Neural progenitor cell (in vitro differentiated cells): ENCODE data around the gene CRIM1. TPM values are rescaled to one million over a fixed set of nuclear protein-coding genes. Genes with fewer than 3 reads are reported as not detected.

Experiments
- DNase-seq: peaks from one replicate; pipeline ENCODE4 v3.0.0-alpha.2; 2016; ENCODE audit warnings: low spot score
- H2AFZ ChIP-seq: fragments of 200-600 bp; sonication (generic); replicated peaks from 2 replicates; pipeline ENCODE4 v1.6.1; 2016; ENCODE audit warnings: antibody characterized with exemption
- H3F3A ChIP-seq: fragments of 200-600 bp; sonication (generic); 2 replicates; pipeline ENCODE4 v1.6.1; 2016; ENCODE audit warnings: antibody characterized with exemption, low read depth
- H3K27ac ChIP-seq: fragments of 200-600 bp; sonication (generic); 2 replicates; pipeline ENCODE4 v1.5.1; 2016; ENCODE audit warnings: mild to moderate bottlenecking
- H3K27me3 ChIP-seq: fragments of 200-600 bp; sonication (generic); 2 replicates; pipeline ENCODE4 v1.6.1; 2016; ENCODE audit warnings: mild to moderate bottlenecking, moderate library complexity
- H3K36me3 ChIP-seq: fragments of 200-600 bp; sonication (generic); 2 replicates; pipeline ENCODE4 v1.5.1; 2016
- H3K4me1 ChIP-seq: fragments of 200-600 bp; sonication (generic); 2 replicates; pipeline ENCODE4 v1.6.1; 2016; ENCODE audit warnings: mixed run types
- H3K4me2 ChIP-seq: fragments of 200-600 bp; sonication (generic); 2 replicates; pipeline ENCODE4 v1.6.1; 2016
- H3K4me3 ChIP-seq: fragments of 200-600 bp; sonication (generic); 2 replicates; pipeline ENCODE4 v1.5.1; 2016
- H3K79me2 ChIP-seq: fragments of 200-600 bp; sonication (generic); 2 replicates; pipeline ENCODE4 v1.6.1; 2016; ENCODE audit warnings: low read depth
- H3K9ac ChIP-seq: fragments of 200-600 bp; sonication (generic); 2 replicates; pipeline ENCODE4 v1.6.1; 2016
- H3K9me3 ChIP-seq: fragments of 200-600 bp; sonication (generic); 2 replicates; pipeline ENCODE4 v1.5.1; 2016; ENCODE audit warnings: low read depth
- H4K20me1 ChIP-seq: fragments of 200-600 bp; sonication (generic); 2 replicates; pipeline ENCODE4 v1.6.1; 2016; ENCODE audit warnings: low read depth
- H3K27ac Mint-ChIP-seq: 3 replicates; pipeline ENCODE4 v1.8.0; 2021; ENCODE audit warnings: mixed read lengths
- H3K27me3 Mint-ChIP-seq: 2 replicates; pipeline ENCODE4 v1.8.0; 2022; ENCODE audit warnings: low read depth, mild to moderate bottlenecking, inconsistent platforms, moderate library complexity, mixed read lengths; ENCODE audit not compliant: insufficient read depth
- H3K36me3 Mint-ChIP-seq: 3 replicates; pipeline ENCODE4 v1.8.0; 2021; ENCODE audit warnings: mixed read lengths
- H3K4me1 Mint-ChIP-seq: 3 replicates; pipeline ENCODE4 v1.8.0; 2021; ENCODE audit warnings: mixed read lengths
- H3K4me3 Mint-ChIP-seq: 3 replicates; pipeline ENCODE4 v1.8.0; 2021; ENCODE audit warnings: mild to moderate bottlenecking, moderate library complexity, mixed read lengths
- H3K9me3 Mint-ChIP-seq: 3 replicates; pipeline ENCODE4 v1.8.0; 2020; ENCODE audit warnings: mixed read lengths
- CTCF ChIP-seq: fragments of 200-600 bp; sonication (generic); IDR thresholded peaks from 2 replicates; pipeline ENCODE4 v1.5.1; 2017; ENCODE audit warnings: antibody characterized with exemption, mild to moderate bottlenecking
- EZH2 ChIP-seq: fragments of 200-600 bp; sonication (generic); IDR thresholded peaks from 2 replicates; pipeline ENCODE4 v1.6.1; 2017; ENCODE audit warnings: antibody characterized with exemption, mild to moderate bottlenecking, moderate library complexity
- EZH2phosphoT487 ChIP-seq: fragments of 200-600 bp; sonication (generic); IDR thresholded peaks from 2 replicates; pipeline ENCODE4 v1.6.1; 2017; ENCODE audit warnings: antibody characterized with exemption
- total RNA-seq: library from RNA; depleted of rRNA; stranded (reverse); fragments of >200 nt; gene quantifications from 2 replicates; pipeline ENCODE4 v1.2.3, GENCODE V29; 2015; ENCODE audit warnings: low replicate concordance

The CRIM1 gene
- total RNA-seq, 1 donor from 2014 or later = 4.9 TPM

DNA sequence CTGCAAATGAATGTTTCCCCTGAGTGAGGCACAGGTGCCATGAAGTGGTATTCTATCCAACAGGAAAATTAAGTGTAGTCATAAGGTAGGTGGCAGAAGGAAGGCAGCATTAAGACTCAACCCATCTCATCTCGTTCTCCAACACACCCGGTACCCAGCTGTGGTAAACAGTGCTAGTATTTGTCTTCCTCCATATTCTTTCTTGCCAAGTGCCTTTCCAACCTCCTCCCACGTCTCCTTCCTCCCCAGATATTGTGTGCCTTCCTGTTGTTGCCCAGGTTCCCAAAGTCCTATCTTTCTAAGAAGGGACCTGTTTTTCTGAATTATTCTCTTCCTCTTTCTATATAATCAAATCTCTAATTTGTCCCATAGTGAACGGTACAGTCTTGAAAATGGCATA, 83.5 kb downstream of the CRIM1 start:
- Mint-ChIP-seq H3K9me3 (no peaks in the 10 kb centered on the region), H3K27me3 (no peaks in the 10 kb centered on the region), H3K4me3 (no peak overlapping the region), H3K27ac (no peak overlapping the region), H3K36me3 (peaks cover 21% of the 10 kb centered on the region), H3K4me1 (peaks cover 1% of the 10 kb centered on the region)
- no peaks in the 10 kb centered on the region for H3K9me3 ChIP-seq
- H3K27me3 ChIP-seq = no peaks in the 10 kb centered on the region
- no peak for DNase-seq
- no peaks in the 10 kb centered on the region for H4K20me1 ChIP-seq
- no peaks in the 10 kb centered on the region for H3F3A ChIP-seq
- H3K4me1 ChIP-seq = no peaks in the 10 kb centered on the region
- H2AFZ ChIP-seq = no peak overlapping the region
- TF ChIP-seq EZH2phosphoT487 = no peak
- no peak for TF ChIP-seq CTCF
- no peak for TF ChIP-seq EZH2
- no peak overlapping the region for H3K4me2 ChIP-seq
- H3K9ac ChIP-seq = no peak overlapping the region
- no peak overlapping the region for H3K27ac ChIP-seq
- no peaks in the 10 kb centered on the region for H3K36me3 ChIP-seq
- no peak overlapping the region for H3K4me3 ChIP-seq
- no peaks in the 10 kb centered on the region for H3K79me2 ChIP-seq

DNA sequence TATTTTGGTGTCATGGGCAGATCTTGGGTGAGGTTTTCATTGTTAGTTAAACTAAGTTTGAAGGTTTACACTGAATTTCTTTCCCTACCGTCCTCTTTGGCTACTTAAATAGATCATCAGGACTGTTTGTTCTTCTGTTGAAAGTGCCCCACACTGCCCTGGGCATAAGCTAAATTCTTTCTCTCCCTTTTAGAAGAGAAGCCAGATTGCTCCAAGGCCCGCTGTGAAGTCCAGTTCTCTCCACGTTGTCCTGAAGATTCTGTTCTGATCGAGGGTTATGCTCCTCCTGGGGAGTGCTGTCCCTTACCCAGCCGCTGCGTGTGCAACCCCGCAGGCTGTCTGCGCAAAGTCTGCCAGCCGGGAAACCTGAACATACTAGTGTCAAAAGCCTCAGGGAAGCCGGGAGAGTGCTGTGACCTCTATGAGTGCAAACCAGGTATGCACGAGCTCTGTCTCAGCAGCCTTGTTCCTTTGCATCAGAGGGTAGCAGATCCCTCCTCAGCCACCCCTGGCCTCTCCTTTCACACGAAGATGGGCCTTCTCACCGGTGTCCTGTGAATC, 85.6 kb downstream of the CRIM1 start:
- Histone ChIP-seq H3K36me3 (no peaks in the 10 kb centered on the region), H3K9me3 (no peaks in the 10 kb centered on the region), H2AFZ (no peak overlapping the region), H3K27me3 (no peaks in the 10 kb centered on the region), H3K9ac (no peak overlapping the region), H3F3A (no peaks in the 10 kb centered on the region), H3K79me2 (no peaks in the 10 kb centered on the region), H3K4me2 (no peak overlapping the region), H3K4me1 (peaks cover 4% of the 10 kb centered on the region), H3K27ac (no peak overlapping the region), H4K20me1 (no peaks in the 10 kb centered on the region), H3K4me3 (no peak overlapping the region)
- peaks cover 29% of the 10 kb centered on the region for H3K36me3 Mint-ChIP-seq
- DNase-seq = no peak
- peaks cover 18% of the 10 kb centered on the region for H3K4me1 Mint-ChIP-seq
- H3K27me3 Mint-ChIP-seq = peaks cover 2% of the 10 kb centered on the region
- H3K4me3 Mint-ChIP-seq = no peak overlapping the region
- H3K9me3 Mint-ChIP-seq = no peaks in the 10 kb centered on the region
- TF ChIP-seq EZH2 (no peak), EZH2phosphoT487 (no peak), CTCF (no peak)
- no peak overlapping the region for H3K27ac Mint-ChIP-seq

DNA sequence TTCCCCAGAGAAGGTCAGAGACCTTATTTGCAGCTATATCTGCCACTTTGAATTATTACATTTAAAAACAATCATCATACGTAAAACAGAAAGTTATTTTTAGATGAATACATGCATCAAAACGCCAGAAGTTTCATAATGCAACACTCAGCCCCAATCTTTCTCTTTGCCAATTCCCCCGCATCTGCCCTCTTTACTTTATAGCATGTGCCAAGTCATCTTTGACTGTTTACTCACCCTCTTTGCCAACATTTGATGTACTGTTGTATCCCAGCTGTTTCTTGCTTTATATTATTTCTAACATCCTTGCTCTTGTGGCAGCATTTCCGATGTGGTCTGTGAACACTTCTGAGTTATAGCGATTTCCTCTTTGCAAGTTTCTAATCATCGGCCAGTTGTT, 86.2 kb downstream of the CRIM1 start:
- no peak overlapping the region for H2AFZ ChIP-seq
- peaks cover 18% of the 10 kb centered on the region for H3K4me1 Mint-ChIP-seq
- peaks cover 26% of the 10 kb centered on the region for H3K36me3 Mint-ChIP-seq
- H3F3A ChIP-seq = no peaks in the 10 kb centered on the region
- no peaks in the 10 kb centered on the region for H3K9me3 ChIP-seq
- no peaks in the 10 kb centered on the region for H3K27me3 ChIP-seq
- no peak for DNase-seq
- H3K36me3 ChIP-seq = no peaks in the 10 kb centered on the region
- no peaks in the 10 kb centered on the region for H4K20me1 ChIP-seq
- H3K79me2 ChIP-seq = no peaks in the 10 kb centered on the region
- no peak overlapping the region for H3K27ac ChIP-seq
- peaks cover 4% of the 10 kb centered on the region for H3K4me1 ChIP-seq
- TF ChIP-seq EZH2phosphoT487 (no peak), EZH2 (no peak), CTCF (no peak)
- no peaks in the 10 kb centered on the region for H3K9me3 Mint-ChIP-seq
- no peak overlapping the region for H3K9ac ChIP-seq
- no peak overlapping the region for H3K4me2 ChIP-seq
- H3K27ac Mint-ChIP-seq = no peak overlapping the region
- H3K27me3 Mint-ChIP-seq = peaks cover 2% of the 10 kb centered on the region
- no peak overlapping the region for H3K4me3 Mint-ChIP-seq
- no peak overlapping the region for H3K4me3 ChIP-seq
